ENCODE data around the gene MAP2K5. TPM values are rescaled to one million over a fixed set of nuclear protein-coding genes. Genes with fewer than 3 reads are reported as not detected.

MAP2K5 gene
- total RNA-seq, 2 donors from 2014 or later = 10.7 to 15.7 TPM

GRCh38 chr15:67826717-67827561 is 284.4 kb downstream of the MAP2K5 start:
- no peaks in the 10 kb centered on the region for H3K36me3 ChIP-seq
- H3K27ac ChIP-seq = no peak overlapping the region
- intact Hi-C loops (cut with DNase I) = no loop called here
- no peak for TF ChIP-seq POLR2A (IDR thresholded peaks at IDR 0.05)
- no peak for TF ChIP-seq POLR2AphosphoS5 (IDR thresholded peaks at IDR 0.05)
- TF ChIP-seq, protein P1, sequence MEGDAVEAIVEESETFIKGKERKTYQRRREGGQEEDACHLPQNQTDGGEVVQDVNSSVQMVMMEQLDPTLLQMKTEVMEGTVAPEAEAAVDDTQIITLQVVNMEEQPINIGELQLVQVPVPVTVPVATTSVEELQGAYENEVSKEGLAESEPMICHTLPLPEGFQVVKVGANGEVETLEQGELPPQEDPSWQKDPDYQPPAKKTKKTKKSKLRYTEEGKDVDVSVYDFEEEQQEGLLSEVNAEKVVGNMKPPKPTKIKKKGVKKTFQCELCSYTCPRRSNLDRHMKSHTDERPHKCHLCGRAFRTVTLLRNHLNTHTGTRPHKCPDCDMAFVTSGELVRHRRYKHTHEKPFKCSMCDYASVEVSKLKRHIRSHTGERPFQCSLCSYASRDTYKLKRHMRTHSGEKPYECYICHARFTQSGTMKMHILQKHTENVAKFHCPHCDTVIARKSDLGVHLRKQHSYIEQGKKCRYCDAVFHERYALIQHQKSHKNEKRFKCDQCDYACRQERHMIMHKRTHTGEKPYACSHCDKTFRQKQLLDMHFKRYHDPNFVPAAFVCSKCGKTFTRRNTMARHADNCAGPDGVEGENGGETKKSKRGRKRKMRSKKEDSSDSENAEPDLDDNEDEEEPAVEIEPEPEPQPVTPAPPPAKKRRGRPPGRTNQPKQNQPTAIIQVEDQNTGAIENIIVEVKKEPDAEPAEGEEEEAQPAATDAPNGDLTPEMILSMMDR (IDR thresholded peaks at IDR 0.05) = no peak
- H3K27me3 ChIP-seq (replicated peaks; ENCODE audit: insufficient read depth) = peaks cover 84% of the 10 kb centered on the region
- DNase-seq (ENCODE audit: low spot score) = no peak
- peaks cover 11% of the 10 kb centered on the region for H3K4me1 ChIP-seq (replicated peaks)
- WGBS = 4% methylated on average over 28 of the region's 88 CpGs
- H3K9me3 ChIP-seq = no peaks in the 10 kb centered on the region
- H3K4me3 ChIP-seq = no peak overlapping the region

GRCh38 chr15:67827562-67828277 is 285.2 kb downstream of the MAP2K5 start:
- 5% methylated on average over 66 of the region's 91 CpGs for WGBS
- Histone ChIP-seq H3K36me3 (no peaks in the 10 kb centered on the region), H3K27me3 (replicated peaks; ENCODE audit: insufficient read depth) (peaks cover 76% of the 10 kb centered on the region), H3K27ac (no peak overlapping the region), H3K9me3 (no peaks in the 10 kb centered on the region), H3K4me3 (peak overlapping the region in 1 of 2 donors; percentile 17), H3K4me1 (replicated peaks) (peaks cover 11% of the 10 kb centered on the region)
- TF ChIP-seq POLR2AphosphoS5 (IDR thresholded peaks at IDR 0.05) = no peak
- TF ChIP-seq, protein P1 (IDR thresholded peaks at IDR 0.05) = no peak
- TF ChIP-seq POLR2A (IDR thresholded peaks at IDR 0.05) = no peak
- DNase-seq (ENCODE audit: low spot score) = no peak
- intact Hi-C loops (cut with DNase I) = no loop called here

DNA sequence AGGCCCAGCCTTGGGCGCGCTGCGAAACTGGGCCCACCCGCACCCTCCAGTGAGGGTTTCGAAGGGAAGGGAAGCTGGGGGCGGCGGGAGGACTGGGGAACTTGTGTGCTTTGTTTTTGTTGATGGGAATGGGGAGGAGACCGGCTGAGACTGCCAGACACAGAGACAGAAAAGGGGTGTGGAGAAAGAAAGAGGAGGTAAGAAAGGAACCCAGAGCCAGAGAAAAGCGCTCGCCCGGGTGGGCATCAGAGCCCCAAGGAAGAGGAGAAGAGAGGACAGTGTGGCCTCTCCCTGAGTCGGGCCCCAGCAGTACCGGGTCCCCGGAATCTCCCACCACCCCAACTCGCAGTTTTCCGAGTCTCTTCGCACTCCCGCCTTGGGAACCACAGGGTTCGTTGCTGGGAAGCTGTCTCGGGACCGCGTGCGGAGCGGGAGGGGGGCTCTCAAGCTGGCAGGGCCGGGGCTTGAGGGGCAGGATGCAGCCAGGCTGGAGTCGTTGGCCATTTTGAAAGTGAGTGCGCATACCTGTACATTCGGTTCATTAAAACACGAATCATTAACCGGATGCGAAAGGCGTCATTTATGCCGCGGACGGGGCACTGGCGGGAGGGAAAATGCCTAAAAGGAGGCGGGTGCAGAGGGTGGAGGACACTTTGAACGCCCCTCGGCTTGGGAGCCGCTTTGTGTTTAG is 285.9 kb downstream of the MAP2K5 start:
- H3K27ac ChIP-seq = no peak overlapping the region
- no peaks in the 10 kb centered on the region for H3K36me3 ChIP-seq
- intact Hi-C loops (cut with DNase I) = no loop called here
- H3K27me3 ChIP-seq (replicated peaks; ENCODE audit: insufficient read depth) = peaks cover 74% of the 10 kb centered on the region
- 4% methylated on average over 38 of the region's 40 CpGs for WGBS
- no peak for DNase-seq (ENCODE audit: low spot score)
- no peaks in the 10 kb centered on the region for H3K9me3 ChIP-seq
- H3K4me1 ChIP-seq (replicated peaks) = peaks cover 13% of the 10 kb centered on the region
- H3K4me3 ChIP-seq = peak overlapping the region in 1 of 2 donors; percentile 17
- TF ChIP-seq, protein P1 (IDR thresholded peaks at IDR 0.05) = no peak
- TF ChIP-seq POLR2AphosphoS5 (IDR thresholded peaks at IDR 0.05) = no peak
- no peak for TF ChIP-seq POLR2A (IDR thresholded peaks at IDR 0.05)

- DNase-seq (ENCODE audit: low spot score) = no peak
- Histone ChIP-seq H3K27me3 (replicated peaks; ENCODE audit: insufficient read depth) (peaks cover 68% of the 10 kb centered on the region), H3K4me3 (no peak overlapping the region)
Measured at GRCh38 chr15:67828969-67829646, 286.6 kb downstream of the MAP2K5 start.

More at GRCh38 chr15:67828969-67829646, 286.6 kb downstream of the MAP2K5 start:
- TF ChIP-seq, protein P1 (IDR thresholded peaks at IDR 0.05) = no peak
- no peak for TF ChIP-seq POLR2AphosphoS5 (IDR thresholded peaks at IDR 0.05)
- no peak for TF ChIP-seq POLR2A (IDR thresholded peaks at IDR 0.05)
- no peak overlapping the region for H3K27ac ChIP-seq
- intact Hi-C loops (cut with DNase I) = no loop called here
- no peaks in the 10 kb centered on the region for H3K36me3 ChIP-seq
- H3K4me1 ChIP-seq (replicated peaks) = peaks cover 20% of the 10 kb centered on the region
- no peaks in the 10 kb centered on the region for H3K9me3 ChIP-seq
- 9% methylated on average over 53 of the region's 54 CpGs for WGBS
